GM18867 (cell line): Measurements from ENCODE around the gene CSF3.
"Not testable (repeated sequence)": the region's sequence is repeated elsewhere in the genome, so short reads cannot be mapped to it uniquely, and the experiment has no call there.

Source experiments
- ATAC-seq: cut with Tn5 transposase; IDR thresholded peaks from one replicate; pipeline ENCODE4 v1.9.1; 2021; ENCODE audit warnings: mild to moderate bottlenecking, moderate library complexity; ENCODE audit not compliant: unreplicated experiment

Gene CSF3

GRCh38 chr17:39996800-39997199 lies 18.4 kb upstream of the CSF3 start:
- ATAC-seq = no peak

DNA sequence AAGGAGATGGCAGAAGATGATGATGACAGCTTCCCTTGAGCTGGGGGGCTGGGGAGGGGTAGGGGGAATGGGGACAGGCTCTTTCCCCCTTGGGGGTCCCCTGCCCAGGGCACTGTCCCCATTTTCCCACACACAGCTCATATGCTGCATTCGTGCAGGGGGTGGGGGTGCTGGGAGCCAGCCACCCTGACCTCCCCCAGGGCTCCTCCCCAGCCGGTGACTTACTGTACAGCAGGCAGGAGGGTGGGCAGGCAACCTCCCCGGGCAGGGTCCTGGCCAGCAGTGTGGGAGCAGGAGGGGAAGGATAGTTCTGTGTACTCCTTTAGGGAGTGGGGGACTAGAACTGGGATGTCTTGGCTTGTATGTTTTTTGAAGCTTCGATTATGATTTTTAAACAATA lies 17.7 kb upstream of the CSF3 start:
- ATAC-seq = no peak

GRCh38 chr17:39999067-39999466 lies 16.2 kb upstream of the CSF3 start:
- ATAC-seq = no peak

- no peak for ATAC-seq
These were observed 15.1 kb upstream of the CSF3 start for GRCh38 chr17:40000161-40000560.

- not testable (repeated sequence) for ATAC-seq
These were observed 13.9 kb upstream of the CSF3 start for GRCh38 chr17:40001335-40001734.

DNA sequence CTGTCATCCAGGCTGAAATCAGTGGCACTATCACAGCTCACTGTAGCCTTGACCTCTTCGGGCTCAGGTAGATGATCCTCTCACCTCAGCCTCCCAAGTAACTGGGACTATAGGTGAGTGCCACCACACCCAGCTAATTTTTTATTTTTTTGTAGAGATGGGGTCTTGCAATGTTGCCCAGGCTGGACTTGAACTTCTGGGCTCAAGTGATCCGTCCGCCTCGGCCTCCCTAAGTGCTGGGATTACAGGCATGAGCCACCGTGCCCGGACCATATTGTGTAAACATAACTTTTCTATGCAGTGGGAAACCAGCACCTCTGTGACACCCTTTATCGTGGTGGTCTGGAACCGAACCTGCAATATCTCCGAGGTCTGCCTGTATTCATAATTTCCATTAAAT lies 11.2 kb upstream of the CSF3 start:
- no peak for ATAC-seq

DNA sequence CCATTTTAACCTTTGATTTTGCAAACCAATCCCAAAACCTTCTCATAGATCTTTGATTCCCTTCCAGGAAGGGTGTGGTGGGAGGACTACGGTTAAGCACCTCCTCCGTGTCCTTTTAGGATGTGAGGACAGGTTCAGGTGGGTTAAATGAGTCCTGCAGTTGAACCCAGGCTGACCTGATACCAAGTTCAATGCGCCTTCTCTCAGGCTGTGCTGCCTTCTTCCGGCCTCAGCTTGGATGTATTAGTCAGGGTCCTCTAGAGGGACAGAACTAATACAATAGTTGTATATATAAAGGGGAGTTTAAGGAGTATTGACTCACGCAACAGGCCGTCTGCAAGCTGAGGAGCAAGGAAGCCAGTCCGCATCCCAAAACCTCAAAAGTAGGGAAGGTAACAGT lies 10.5 kb upstream of the CSF3 start:
- no peak for ATAC-seq

DNA sequence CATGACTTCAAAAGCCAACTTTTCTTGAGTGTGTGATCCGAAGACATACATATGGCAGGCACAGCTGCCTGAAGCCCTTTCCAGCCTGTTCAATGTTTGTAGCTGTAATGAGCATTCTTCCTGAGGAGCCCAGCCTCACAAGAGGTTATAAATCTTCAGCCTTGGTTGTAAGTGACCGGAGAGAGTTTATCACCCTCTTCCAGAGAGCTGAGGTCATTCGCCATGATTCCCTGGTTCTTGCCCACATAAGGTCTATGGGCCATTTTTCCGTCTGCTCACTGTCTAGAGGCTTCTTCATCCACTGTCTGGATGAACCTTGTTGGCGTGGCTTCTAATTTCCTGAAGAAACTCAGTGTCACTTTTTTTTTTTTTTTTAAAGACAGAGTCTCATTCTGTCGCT lies 9.7 kb upstream of the CSF3 start:
- ATAC-seq = no peak

DNA sequence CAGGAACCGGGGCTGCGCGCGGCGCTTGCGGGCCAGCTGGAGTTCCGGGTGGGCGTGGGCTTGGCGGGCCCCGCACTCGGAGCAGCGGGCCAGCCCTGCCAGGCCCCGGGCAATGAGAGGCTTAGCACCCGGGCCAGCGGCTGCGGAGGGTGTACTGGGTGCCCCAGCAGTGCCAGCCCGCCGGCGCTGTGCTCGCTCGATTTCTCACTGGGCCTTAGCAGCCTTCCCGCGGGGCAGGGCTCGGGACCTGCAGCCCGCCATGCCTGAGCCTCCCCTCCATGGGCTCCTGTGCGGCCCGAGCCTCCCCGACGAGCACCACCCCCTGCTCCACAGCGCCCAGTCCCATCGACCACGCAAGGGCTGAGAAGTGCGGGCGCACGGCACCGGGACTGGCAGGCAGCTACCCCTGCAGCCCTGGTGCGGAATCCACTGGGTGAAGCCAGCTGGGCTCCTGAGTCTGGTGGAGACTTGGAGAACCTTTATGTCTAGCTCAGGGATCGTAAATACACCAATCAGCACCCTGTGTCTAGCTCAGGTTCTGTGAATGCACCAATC lies 4.2 kb upstream of the CSF3 start:
- not testable (repeated sequence) for ATAC-seq

- ATAC-seq = not testable (repeated sequence)
These were observed 3.1 kb upstream of the CSF3 start for GRCh38 chr17:40012017-40012647.

- no peak for ATAC-seq
These were observed 762 bp upstream of the CSF3 start for GRCh38 chr17:40014375-40014980.

- ATAC-seq = no peak
These were observed 1.1 kb downstream of the CSF3 start for GRCh38 chr17:40015998-40016985.

DNA sequence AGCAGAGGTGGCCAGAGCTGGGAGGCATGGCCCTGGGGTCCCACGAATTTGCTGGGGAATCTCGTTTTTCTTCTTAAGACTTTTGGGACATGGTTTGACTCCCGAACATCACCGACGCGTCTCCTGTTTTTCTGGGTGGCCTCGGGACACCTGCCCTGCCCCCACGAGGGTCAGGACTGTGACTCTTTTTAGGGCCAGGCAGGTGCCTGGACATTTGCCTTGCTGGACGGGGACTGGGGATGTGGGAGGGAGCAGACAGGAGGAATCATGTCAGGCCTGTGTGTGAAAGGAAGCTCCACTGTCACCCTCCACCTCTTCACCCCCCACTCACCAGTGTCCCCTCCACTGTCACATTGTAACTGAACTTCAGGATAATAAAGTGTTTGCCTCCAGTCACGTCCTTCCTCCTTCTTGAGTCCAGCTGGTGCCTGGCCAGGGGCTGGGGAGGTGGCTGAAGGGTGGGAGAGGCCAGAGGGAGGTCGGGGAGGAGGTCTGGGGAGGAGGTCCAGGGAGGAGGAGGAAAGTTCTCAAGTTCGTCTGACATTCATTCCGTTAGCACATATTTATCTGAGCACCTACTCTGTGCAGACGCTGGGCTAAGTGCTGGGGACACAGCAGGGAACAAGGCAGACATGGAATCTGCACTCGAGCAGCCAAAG lies 2.3 kb downstream of the CSF3 start:
- no peak for ATAC-seq

DNA sequence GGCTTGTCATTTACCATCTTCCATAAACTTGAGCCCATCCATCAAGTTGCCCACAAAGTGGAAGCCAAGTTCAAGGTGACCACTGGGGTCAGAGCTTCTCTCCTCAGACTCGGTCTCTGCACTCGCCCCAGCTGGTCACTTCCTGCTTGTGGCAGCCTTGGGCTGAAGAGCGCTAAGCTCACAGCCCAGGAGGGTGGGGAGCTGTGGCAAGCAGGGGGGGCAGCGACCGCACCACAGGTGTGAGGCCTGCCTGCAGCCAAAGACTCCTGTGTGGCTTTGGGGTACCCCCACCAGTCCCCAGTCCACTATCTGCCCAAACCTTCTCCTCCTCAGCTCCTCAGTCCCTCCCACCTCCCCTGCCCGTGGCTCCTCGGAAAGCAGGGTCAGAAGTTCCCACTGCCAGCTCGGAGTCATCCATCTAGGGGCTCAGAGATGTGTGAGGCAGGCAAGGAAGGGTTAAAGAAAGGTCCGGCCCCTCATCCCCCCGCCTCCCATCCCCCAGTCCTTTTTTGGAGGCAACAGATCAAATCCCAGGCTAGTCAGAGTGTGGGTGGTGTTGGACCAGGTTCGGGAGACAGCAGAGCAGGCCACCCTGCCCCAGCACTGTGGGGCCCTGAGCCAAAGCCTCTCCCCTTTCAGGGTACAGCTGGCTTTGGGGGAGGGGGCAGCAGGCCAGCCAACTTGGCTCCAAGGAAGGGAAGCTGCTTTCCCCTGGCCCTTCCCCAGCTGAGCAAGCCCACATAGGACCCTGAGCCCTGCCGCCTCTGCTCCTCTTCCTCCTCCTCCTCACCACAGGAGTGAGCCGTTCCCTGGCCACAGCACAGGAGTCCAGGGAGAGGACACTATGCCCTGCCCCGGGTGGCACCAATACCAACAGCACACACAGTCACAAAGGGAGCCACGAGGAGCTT lies 3.2 kb downstream of the CSF3 start:
- ATAC-seq = no peak

- no peak for ATAC-seq
These were observed 4.1 kb downstream of the CSF3 start for GRCh38 chr17:40019140-40019991.

- ATAC-seq = no peak
These were observed 4.9 kb downstream of the CSF3 start for GRCh38 chr17:40020146-40020545.

DNA sequence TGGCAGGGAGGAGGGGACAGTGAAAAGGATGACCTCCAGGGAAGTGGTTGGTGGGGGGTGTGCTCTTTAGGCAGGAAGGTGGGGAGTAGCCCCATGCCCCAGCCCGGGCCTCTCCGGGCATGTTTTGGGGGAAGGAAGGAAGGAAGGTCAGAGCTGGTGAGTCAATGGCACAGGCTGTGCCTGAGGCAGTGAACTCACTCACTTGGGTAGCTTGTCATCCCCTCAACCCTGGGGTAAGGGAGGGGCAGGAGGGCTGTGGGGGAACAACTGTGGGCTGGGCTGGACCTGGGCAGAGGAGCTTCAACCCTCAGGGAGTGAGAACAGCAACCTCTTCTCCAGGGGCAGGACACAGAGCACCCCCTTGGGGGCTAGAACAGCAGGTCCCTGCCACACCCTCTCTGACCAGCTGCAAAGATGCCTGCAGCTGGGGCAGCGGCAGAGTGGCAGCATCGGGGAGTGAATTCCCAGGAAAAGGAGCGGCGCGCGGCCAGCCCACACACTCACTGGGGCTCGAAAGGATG lies 6.3 kb downstream of the CSF3 start:
- no peak for ATAC-seq

- ATAC-seq = no peak
These were observed 7.3 kb downstream of the CSF3 start for GRCh38 chr17:40022497-40022896.
